Gastrocnemius medialis (tissue), 4 donors: ENCODE data around the gene UQCC2.

Source experiments
- POLR2A ChIP-seq, 2 donors: fragments of 450-650 bp; IDR thresholded peaks; one replicate each; pipeline ENCODE4 v1.6.1; 2017; ENCODE audit warnings: antibody characterized with exemption in 2 of 2, mild to moderate bottlenecking in 2 of 2, moderate library complexity in 2 of 2
- TF ChIP-seq, protein P1 (sequence below), 5 experiments: fragments of 450-650 bp in 3 of 5; fragments of 200-600 bp in 2 of 5; sonication (generic) in 2 of 5; IDR thresholded peaks in 4 of 5; conservative IDR thresholded peaks in 1 of 5; 1 replicate in 4 of 5; 2 replicates in 1 of 5; pipeline ENCODE4 v1.5.1; 2016 to 2019; ENCODE audit warnings: antibody characterized with exemption in 5 of 5, mild to moderate bottlenecking in 3 of 5, moderate library complexity in 3 of 5

DNA sequence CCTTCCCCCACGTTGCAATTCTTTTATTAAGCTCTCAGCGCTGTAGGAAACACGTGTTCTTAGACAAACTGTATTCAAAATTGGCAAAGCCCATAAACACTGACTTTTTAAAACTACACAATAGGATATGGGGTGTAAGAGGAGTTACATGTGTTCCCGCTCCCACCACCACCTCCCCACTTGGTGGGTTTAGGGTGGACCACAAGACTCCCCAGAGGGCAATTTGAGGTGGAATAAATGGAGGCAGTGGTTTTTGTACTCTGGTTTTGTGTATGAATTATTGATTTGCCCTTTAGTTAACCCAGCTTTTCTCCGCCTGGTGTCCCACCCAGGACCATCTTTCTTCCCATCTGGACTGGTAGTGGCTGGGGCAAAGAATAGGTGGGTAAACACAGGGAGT lies 3.7 kb downstream of the UQCC2 start:
- TF ChIP-seq, protein P1, sequence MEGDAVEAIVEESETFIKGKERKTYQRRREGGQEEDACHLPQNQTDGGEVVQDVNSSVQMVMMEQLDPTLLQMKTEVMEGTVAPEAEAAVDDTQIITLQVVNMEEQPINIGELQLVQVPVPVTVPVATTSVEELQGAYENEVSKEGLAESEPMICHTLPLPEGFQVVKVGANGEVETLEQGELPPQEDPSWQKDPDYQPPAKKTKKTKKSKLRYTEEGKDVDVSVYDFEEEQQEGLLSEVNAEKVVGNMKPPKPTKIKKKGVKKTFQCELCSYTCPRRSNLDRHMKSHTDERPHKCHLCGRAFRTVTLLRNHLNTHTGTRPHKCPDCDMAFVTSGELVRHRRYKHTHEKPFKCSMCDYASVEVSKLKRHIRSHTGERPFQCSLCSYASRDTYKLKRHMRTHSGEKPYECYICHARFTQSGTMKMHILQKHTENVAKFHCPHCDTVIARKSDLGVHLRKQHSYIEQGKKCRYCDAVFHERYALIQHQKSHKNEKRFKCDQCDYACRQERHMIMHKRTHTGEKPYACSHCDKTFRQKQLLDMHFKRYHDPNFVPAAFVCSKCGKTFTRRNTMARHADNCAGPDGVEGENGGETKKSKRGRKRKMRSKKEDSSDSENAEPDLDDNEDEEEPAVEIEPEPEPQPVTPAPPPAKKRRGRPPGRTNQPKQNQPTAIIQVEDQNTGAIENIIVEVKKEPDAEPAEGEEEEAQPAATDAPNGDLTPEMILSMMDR (IDR thresholded peaks at IDR 0.05 in 4 of 5, conservative IDR thresholded peaks at IDR 0.05 in 1 of 5): no peak
- TF ChIP-seq POLR2A (IDR thresholded peaks at IDR 0.05): no peak
